CD4-positive, alpha-beta T cell treated with Interferon alpha-2 for 1 hour (primary cell): ENCODE results near the gene ZNF366.

ENCODE experiments used
- DNase-seq, 2 donors: peaks; one replicate each; pipeline ENCODE4 v3.0.0-alpha.2; 2020 to 2022

Gene ZNF366

DNA sequence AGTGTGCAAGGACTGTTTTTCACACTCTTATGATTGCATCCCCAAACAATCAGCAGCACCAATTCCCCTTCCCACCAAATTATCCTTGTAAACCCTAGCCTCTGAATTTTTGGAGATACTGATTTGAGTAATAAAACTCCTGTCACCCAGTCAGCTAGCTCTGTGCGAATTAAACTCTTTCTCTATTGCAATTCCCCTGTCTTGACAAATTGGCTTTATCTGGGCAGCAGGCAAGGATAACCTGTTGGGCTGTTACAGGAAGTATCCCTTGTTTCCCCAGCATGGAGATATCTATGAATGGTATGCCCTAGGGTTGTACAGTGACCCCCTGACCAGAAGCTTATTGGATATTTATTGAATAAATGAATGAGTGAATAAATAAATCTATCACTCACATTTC lies 106.3 kb downstream of the ZNF366 start:
- no peak for DNase-seq

DNA sequence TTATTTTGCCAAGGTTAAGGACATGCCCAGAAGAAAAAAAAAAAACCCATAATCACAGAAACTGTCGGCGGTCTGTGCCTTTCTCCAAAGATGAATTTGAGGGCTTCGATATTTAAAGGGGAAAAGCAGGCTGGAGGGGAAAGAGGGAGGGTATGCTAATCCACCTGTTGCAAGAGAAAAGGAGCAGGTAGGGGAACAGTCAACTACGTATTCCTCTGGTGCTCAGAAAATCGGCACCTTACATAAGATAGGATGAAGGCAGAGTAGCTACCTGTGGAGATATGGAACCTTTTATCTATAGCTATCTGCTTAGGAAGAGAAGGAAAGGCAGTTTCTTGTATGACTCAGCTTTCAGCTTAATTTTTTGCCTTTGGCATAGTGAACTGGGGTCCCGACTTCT lies 109.4 kb downstream of the ZNF366 start:
- no peak for DNase-seq

DNA sequence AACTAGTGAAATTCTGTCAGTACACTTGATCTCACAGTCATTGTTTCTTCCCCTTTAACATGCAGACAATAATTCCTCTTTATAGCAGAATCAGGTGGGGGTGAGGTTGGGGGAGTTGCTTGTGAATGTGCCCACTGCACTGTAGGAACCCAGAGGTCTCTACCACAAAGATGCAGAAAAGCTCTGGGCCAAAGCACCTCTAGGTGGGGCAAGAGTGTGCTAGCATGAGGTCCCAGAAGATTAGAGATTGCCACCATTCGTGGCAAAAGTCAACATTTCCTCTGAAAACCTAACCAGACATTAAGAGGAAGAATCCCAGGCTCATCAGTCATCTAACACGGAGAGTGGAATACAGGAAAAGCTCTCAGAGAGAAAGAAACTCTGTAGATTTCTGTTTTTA lies 112.5 kb downstream of the ZNF366 start:
- peak in 1 of 2 donors; percentile 1 for DNase-seq

DNA sequence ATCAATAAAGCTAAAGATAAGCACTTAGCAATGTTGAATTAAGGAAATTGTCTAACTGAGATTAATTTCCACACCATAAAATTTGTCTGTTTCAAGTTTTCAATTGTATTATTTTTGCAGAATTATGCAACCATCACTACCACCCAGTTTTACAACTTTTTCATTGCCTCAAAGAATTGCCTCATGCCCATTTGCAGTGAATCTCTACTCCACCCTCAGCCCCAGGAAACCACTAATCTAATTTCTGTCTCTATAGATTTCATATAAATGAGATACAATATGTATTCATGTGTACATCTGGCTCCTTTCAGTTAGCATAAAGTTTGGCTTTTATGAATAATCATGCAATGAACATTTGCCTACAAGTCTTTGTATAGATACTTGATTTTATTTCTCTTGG lies 114.2 kb downstream of the ZNF366 start:
- DNase-seq, result no peak
